T1000 (cell line): ENCODE data around the gene OLA1.

ENCODE experiments used
- DNase-seq: peaks from one replicate; lab custom pipeline; 2025; ENCODE audit warnings: mixed read lengths; lab: John Stamatoyannopoulos, UW

The OLA1 gene

GRCh38 chr2:174177316-174177890 is 70.9 kb downstream of the OLA1 start:
- DNase-seq, result no peak

GRCh38 chr2:174176898-174177297 is 71.4 kb downstream of the OLA1 start:
- DNase-seq, result no peak

- no peak for DNase-seq
Measured at GRCh38 chr2:174174741-174175140, 73.6 kb downstream of the OLA1 start.

- no peak for DNase-seq
Measured at GRCh38 chr2:174172802-174173355, 75.5 kb downstream of the OLA1 start.

GRCh38 chr2:174171686-174172445 is 76.5 kb downstream of the OLA1 start:
- DNase-seq, result no peak

- no peak for DNase-seq
Measured at GRCh38 chr2:174169372-174169771, 79.0 kb downstream of the OLA1 start.

- no peak for DNase-seq
Measured at GRCh38 chr2:174166261-174166660, 82.1 kb downstream of the OLA1 start.

GRCh38 chr2:174161490-174161889 is 86.8 kb downstream of the OLA1 start:
- DNase-seq, result no peak

GRCh38 chr2:174158003-174158402 is 90.3 kb downstream of the OLA1 start:
- peak; percentile 4 for DNase-seq

GRCh38 chr2:174157053-174157452 is 91.3 kb downstream of the OLA1 start:
- no peak for DNase-seq

- no peak for DNase-seq
Measured at GRCh38 chr2:174153757-174154680, 94.3 kb downstream of the OLA1 start.

GRCh38 chr2:174149530-174149929 is 98.8 kb downstream of the OLA1 start:
- DNase-seq, result no peak

- no peak for DNase-seq
Measured at GRCh38 chr2:174148833-174149232, 99.5 kb downstream of the OLA1 start.

GRCh38 chr2:174145827-174146226 is 102.5 kb downstream of the OLA1 start:
- no peak for DNase-seq

- DNase-seq, result no peak
Measured at GRCh38 chr2:174142290-174142689, 106.0 kb downstream of the OLA1 start.

- DNase-seq, result no peak
Measured at GRCh38 chr2:174138161-174138560, 110.2 kb downstream of the OLA1 start.

GRCh38 chr2:174135981-174136380 is 112.4 kb downstream of the OLA1 start:
- no peak for DNase-seq

GRCh38 chr2:174125090-174125489 is 123.2 kb downstream of the OLA1 start:
- DNase-seq, result no peak

- no peak for DNase-seq
Measured at GRCh38 chr2:174124181-174124580, 124.2 kb downstream of the OLA1 start.

GRCh38 chr2:174122185-174122584 is 126.1 kb downstream of the OLA1 start:
- DNase-seq, result no peak

GRCh38 chr2:174121612-174122011 is 126.7 kb downstream of the OLA1 start:
- no peak for DNase-seq

- DNase-seq, result no peak
Measured at GRCh38 chr2:174121175-174121574, 127.2 kb downstream of the OLA1 start.
